ENCODE measurements around the gene CENPC. TPM values are rescaled to one million over a fixed set of nuclear protein-coding genes. Genes with fewer than 3 reads are reported as not detected.
"Not testable (repeated sequence)": the region's sequence is repeated elsewhere in the genome, so short reads cannot be mapped to it uniquely, and the experiment has no call there.

The CENPC gene
- total RNA-seq, 1 donor from 2014 or later = 32.1 TPM

- Mint-ChIP-seq H3K4me1 (ENCODE audit: low read depth, unreplicated experiment) (no peaks in the 10 kb centered on the region), H3K27ac (ENCODE audit: unreplicated experiment) (no peak overlapping the region), H3K4me3 (ENCODE audit: unreplicated experiment) (no peak overlapping the region), H3K27me3 (ENCODE audit: unreplicated experiment) (peaks cover 1% of the 10 kb centered on the region), H3K36me3 (ENCODE audit: unreplicated experiment) (no peaks in the 10 kb centered on the region), H3K9me3 (ENCODE audit: unreplicated experiment) (peaks cover 1% of the 10 kb centered on the region)
- TF ChIP-seq CTCF (IDR thresholded peaks at IDR 0.05; ENCODE audit: partially characterized antibody, unreplicated experiment) = no peak
- DNase-seq = no peak
Measured at GRCh38 chr4:67452100-67452845, 93.0 kb downstream of the CENPC start.

GRCh38 chr4:67451464-67451863 is 93.8 kb downstream of the CENPC start:
- TF ChIP-seq CTCF (IDR thresholded peaks at IDR 0.05; ENCODE audit: partially characterized antibody, unreplicated experiment) = no peak
- DNase-seq = no peak
- Mint-ChIP-seq H3K36me3 (ENCODE audit: unreplicated experiment) (no peaks in the 10 kb centered on the region), H3K4me3 (ENCODE audit: unreplicated experiment) (no peak overlapping the region), H3K4me1 (ENCODE audit: low read depth, unreplicated experiment) (no peaks in the 10 kb centered on the region), H3K27me3 (ENCODE audit: unreplicated experiment) (peaks cover 1% of the 10 kb centered on the region), H3K9me3 (ENCODE audit: unreplicated experiment) (peaks cover 1% of the 10 kb centered on the region), H3K27ac (ENCODE audit: unreplicated experiment) (no peak overlapping the region)

GRCh38 chr4:67448621-67449020 is 96.7 kb downstream of the CENPC start:
- Mint-ChIP-seq H3K27ac (ENCODE audit: unreplicated experiment) (no peak overlapping the region), H3K4me1 (ENCODE audit: low read depth, unreplicated experiment) (no peaks in the 10 kb centered on the region)
- TF ChIP-seq CTCF (IDR thresholded peaks at IDR 0.05; ENCODE audit: partially characterized antibody, unreplicated experiment) = no peak

GRCh38 chr4:67447873-67448272 is 97.4 kb downstream of the CENPC start:
- Mint-ChIP-seq H3K9me3 (ENCODE audit: unreplicated experiment) (peaks cover 1% of the 10 kb centered on the region), H3K27me3 (ENCODE audit: unreplicated experiment) (peaks cover 3% of the 10 kb centered on the region), H3K4me1 (ENCODE audit: low read depth, unreplicated experiment) (no peaks in the 10 kb centered on the region), H3K36me3 (ENCODE audit: unreplicated experiment) (no peaks in the 10 kb centered on the region), H3K4me3 (ENCODE audit: unreplicated experiment) (no peak overlapping the region), H3K27ac (ENCODE audit: unreplicated experiment) (no peak overlapping the region)
- TF ChIP-seq CTCF (IDR thresholded peaks at IDR 0.05; ENCODE audit: partially characterized antibody, unreplicated experiment) = no peak
- no peak for DNase-seq

More at GRCh38 chr4:67448621-67449020, 96.7 kb downstream of the CENPC start:
- no peak for DNase-seq
- peaks cover 1% of the 10 kb centered on the region for H3K9me3 Mint-ChIP-seq (ENCODE audit: unreplicated experiment)
- H3K27me3 Mint-ChIP-seq (ENCODE audit: unreplicated experiment) = peaks cover 3% of the 10 kb centered on the region
- no peak overlapping the region for H3K4me3 Mint-ChIP-seq (ENCODE audit: unreplicated experiment)
- H3K36me3 Mint-ChIP-seq (ENCODE audit: unreplicated experiment) = no peaks in the 10 kb centered on the region

- Mint-ChIP-seq H3K4me1 (ENCODE audit: low read depth, unreplicated experiment) (no peaks in the 10 kb centered on the region), H3K27ac (ENCODE audit: unreplicated experiment) (no peak overlapping the region), H3K4me3 (ENCODE audit: unreplicated experiment) (no peak overlapping the region), H3K27me3 (ENCODE audit: unreplicated experiment) (peaks cover 2% of the 10 kb centered on the region), H3K36me3 (ENCODE audit: unreplicated experiment) (no peaks in the 10 kb centered on the region), H3K9me3 (ENCODE audit: unreplicated experiment) (peaks cover 1% of the 10 kb centered on the region)
- no peak for DNase-seq
- no peak for TF ChIP-seq CTCF (IDR thresholded peaks at IDR 0.05; ENCODE audit: partially characterized antibody, unreplicated experiment)
Measured at GRCh38 chr4:67446811-67447210, 98.5 kb downstream of the CENPC start.

GRCh38 chr4:67445881-67446280 is 99.4 kb downstream of the CENPC start:
- not testable (repeated sequence) for H3K36me3 Mint-ChIP-seq (ENCODE audit: unreplicated experiment); H3K4me1 Mint-ChIP-seq (ENCODE audit: low read depth, unreplicated experiment); DNase-seq; H3K27ac Mint-ChIP-seq (ENCODE audit: unreplicated experiment); H3K27me3 Mint-ChIP-seq (ENCODE audit: unreplicated experiment); H3K9me3 Mint-ChIP-seq (ENCODE audit: unreplicated experiment); H3K4me3 Mint-ChIP-seq (ENCODE audit: unreplicated experiment)
